Measurements from ENCODE around the gene SH3GL2.

SH3GL2 gene

GRCh38 chr9:17829812-17830385 is 251.0 kb downstream of the SH3GL2 start:
- no peak for DNase-seq
- H3K36me3 ChIP-seq: no peaks in the 10 kb centered on the region
- no peaks in the 10 kb centered on the region for H3K9me3 ChIP-seq (ENCODE audit: severe bottlenecking)

GRCh38 chr9:17832812-17833211 is 253.9 kb downstream of the SH3GL2 start:
- Histone ChIP-seq H3K4me3 (ENCODE audit: low read depth, low read length) (no peak overlapping the region), H3K9me3 (ENCODE audit: severe bottlenecking) (no peaks in the 10 kb centered on the region), H3K36me3 (no peaks in the 10 kb centered on the region), H3K27me3 (ENCODE audit: insufficient read depth, low read depth, severe bottlenecking) (no peaks in the 10 kb centered on the region), H3K27ac (no peak overlapping the region)
- no peak for TF ChIP-seq CTCF (IDR thresholded peaks at IDR 0.05; ENCODE audit: low read depth, low read length)
- DNase-seq: no peak

More at GRCh38 chr9:17829812-17830385, 251.0 kb downstream of the SH3GL2 start:
- Histone ChIP-seq H3K4me3 (ENCODE audit: low read depth, low read length) (no peak overlapping the region), H3K27me3 (ENCODE audit: insufficient read depth, low read depth, severe bottlenecking) (no peaks in the 10 kb centered on the region), H3K27ac (no peak overlapping the region)
- no peak for TF ChIP-seq CTCF (IDR thresholded peaks at IDR 0.05; ENCODE audit: low read depth, low read length)

GRCh38 chr9:17833846-17834245 is 255.0 kb downstream of the SH3GL2 start:
- H3K27ac ChIP-seq: no peak overlapping the region
- TF ChIP-seq CTCF (IDR thresholded peaks at IDR 0.05; ENCODE audit: low read depth, low read length): no peak
- H3K27me3 ChIP-seq (ENCODE audit: insufficient read depth, low read depth, severe bottlenecking): no peaks in the 10 kb centered on the region
- no peaks in the 10 kb centered on the region for H3K9me3 ChIP-seq (ENCODE audit: severe bottlenecking)
- DNase-seq: no peak
- no peaks in the 10 kb centered on the region for H3K36me3 ChIP-seq
- H3K4me3 ChIP-seq (ENCODE audit: low read depth, low read length): no peak overlapping the region

- Histone ChIP-seq H3K4me3 (ENCODE audit: low read depth, low read length) (no peak overlapping the region), H3K27me3 (ENCODE audit: insufficient read depth, low read depth, severe bottlenecking) (no peaks in the 10 kb centered on the region), H3K9me3 (ENCODE audit: severe bottlenecking) (no peaks in the 10 kb centered on the region), H3K27ac (no peak overlapping the region), H3K36me3 (no peaks in the 10 kb centered on the region)
- no peak for TF ChIP-seq CTCF (IDR thresholded peaks at IDR 0.05; ENCODE audit: low read depth, low read length)
- DNase-seq: no peak
These were observed 259.1 kb downstream of the SH3GL2 start for GRCh38 chr9:17837965-17838364.

- Histone ChIP-seq H3K9me3 (ENCODE audit: severe bottlenecking) (no peaks in the 10 kb centered on the region), H3K36me3 (no peaks in the 10 kb centered on the region), H3K27ac (no peak overlapping the region), H3K27me3 (ENCODE audit: insufficient read depth, low read depth, severe bottlenecking) (no peaks in the 10 kb centered on the region), H3K4me3 (ENCODE audit: low read depth, low read length) (no peak overlapping the region)
- no peak for DNase-seq
- TF ChIP-seq CTCF (IDR thresholded peaks at IDR 0.05; ENCODE audit: low read depth, low read length): no peak
These were observed 260.9 kb downstream of the SH3GL2 start for GRCh38 chr9:17839776-17840175.

GRCh38 chr9:17843236-17843635 is 264.4 kb downstream of the SH3GL2 start:
- peak; percentile 81 for DNase-seq
- TF ChIP-seq CTCF (IDR thresholded peaks at IDR 0.05; ENCODE audit: low read depth, low read length): no peak
- Histone ChIP-seq H3K27me3 (ENCODE audit: insufficient read depth, low read depth, severe bottlenecking) (no peaks in the 10 kb centered on the region), H3K27ac (no peak overlapping the region), H3K36me3 (no peaks in the 10 kb centered on the region), H3K9me3 (ENCODE audit: severe bottlenecking) (no peaks in the 10 kb centered on the region), H3K4me3 (ENCODE audit: low read depth, low read length) (no peak overlapping the region)
